Naive B cell (primary cell): Measurements from ENCODE around the gene CARTPT. TPM values are rescaled to one million over a fixed set of nuclear protein-coding genes. Genes with fewer than 3 reads are reported as not detected.

ENCODE experiments used
- polyA plus RNA-seq, 6 donors: library from polyadenylated mRNA; unstranded; fragments of 300-500 nt; fragmentation: Illumina TruSeq; gene quantifications; one replicate each; pipeline ENCODE4 v1.2.3, GENCODE V29; 2021; ENCODE audit warnings: low read depth in 6 of 6

CARTPT gene
- polyA plus RNA-seq, 6 donors from 2014 or later: not detected

Other genes with a start within 250 kb of the CARTPT start
- 10 to 100 TPM; 27.3 to 42.1 (median 35.4) TPM for gene MCCC2, start 131.9 kb upstream of the CARTPT start, polyA plus RNA-seq